Measurements from ENCODE around the gene PDSS2. TPM values are rescaled to one million over a fixed set of nuclear protein-coding genes. Genes with fewer than 3 reads are reported as not detected.
A peak's percentile ranks its signal among the peaks of the same experiment; 100 is the strongest.
"Not testable (repeated sequence)": the region's sequence is repeated elsewhere in the genome, so short reads cannot be mapped to it uniquely, and the experiment has no call there.

PDSS2 gene
- total RNA-seq, 1 donor: 10.2 TPM

DNA sequence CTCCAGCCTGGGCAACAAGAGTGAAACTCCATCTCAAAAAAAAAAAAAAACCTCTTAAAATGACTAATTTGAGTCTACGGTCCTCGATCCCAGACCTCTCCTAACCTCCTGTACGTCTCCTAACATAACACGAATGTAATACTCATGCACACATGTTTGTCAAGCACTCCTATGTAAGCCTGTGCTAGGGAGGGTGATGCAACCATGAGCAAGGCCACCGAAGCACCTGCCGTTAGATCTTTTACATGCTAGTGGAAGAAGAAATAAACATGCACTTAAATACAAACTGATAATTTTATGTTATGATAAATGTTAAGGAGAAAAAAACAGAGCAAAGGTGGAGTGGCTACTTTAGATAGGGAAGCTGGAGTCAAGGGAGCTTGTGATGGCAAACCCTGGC lies 271.7 kb downstream of the PDSS2 start:
- no peak for DNase-seq (ENCODE audit: low read depth in 2 of 3, low spot score in 2 of 3)

- DNase-seq (ENCODE audit: low read depth in 2 of 3, low spot score in 2 of 3): no peak
Measured at GRCh38 chr6:107186047-107186446, 273.3 kb downstream of the PDSS2 start.

GRCh38 chr6:107185391-107185970 lies 273.9 kb downstream of the PDSS2 start:
- DNase-seq (ENCODE audit: low read depth in 2 of 3, low spot score in 2 of 3): no peak

DNA sequence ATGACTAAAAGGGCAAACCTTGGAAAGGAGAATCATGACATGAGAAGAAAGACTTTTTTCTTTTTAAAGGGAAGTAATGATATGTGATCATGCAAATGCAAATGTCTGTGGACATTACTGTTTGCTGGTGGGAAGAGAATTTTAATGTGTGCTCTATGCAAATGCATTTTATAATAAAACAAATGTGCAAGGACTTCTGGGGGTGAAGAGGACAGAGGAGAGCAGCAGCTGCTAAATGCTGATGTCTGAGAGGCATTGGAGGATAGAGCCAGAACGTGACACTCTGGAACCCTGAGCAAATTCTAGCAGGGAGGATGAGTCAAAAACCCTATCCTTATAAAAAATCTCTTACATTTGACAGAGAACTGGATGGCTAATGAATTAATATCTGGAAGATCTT lies 274.9 kb downstream of the PDSS2 start:
- no peak for DNase-seq (ENCODE audit: low read depth in 2 of 3, low spot score in 2 of 3)

DNA sequence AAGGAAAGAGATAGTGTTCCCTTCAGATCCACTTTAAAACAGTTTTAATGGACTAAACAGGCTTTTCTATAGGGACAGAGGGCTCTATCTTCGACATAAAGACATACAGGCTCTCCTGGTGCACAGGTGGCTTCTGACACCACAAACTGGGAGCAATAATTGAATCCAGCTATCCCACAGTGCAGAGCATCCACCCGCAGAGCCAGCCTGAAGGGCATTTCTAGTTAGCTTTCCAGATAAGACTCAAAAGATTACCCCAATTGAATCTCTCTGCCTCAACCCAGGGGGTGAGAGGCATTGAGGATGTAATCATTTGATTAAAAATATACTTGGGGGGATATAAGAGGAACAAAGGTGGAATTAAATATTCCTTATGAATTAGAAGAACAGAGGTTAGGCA lies 279.3 kb downstream of the PDSS2 start:
- DNase-seq (ENCODE audit: low read depth in 2 of 3, low spot score in 2 of 3): no peak

- DNase-seq (ENCODE audit: low read depth in 2 of 3, low spot score in 2 of 3): peak in 1 of 3 donors; percentile 5
Measured at GRCh38 chr6:107179004-107179403, 280.4 kb downstream of the PDSS2 start.

DNA sequence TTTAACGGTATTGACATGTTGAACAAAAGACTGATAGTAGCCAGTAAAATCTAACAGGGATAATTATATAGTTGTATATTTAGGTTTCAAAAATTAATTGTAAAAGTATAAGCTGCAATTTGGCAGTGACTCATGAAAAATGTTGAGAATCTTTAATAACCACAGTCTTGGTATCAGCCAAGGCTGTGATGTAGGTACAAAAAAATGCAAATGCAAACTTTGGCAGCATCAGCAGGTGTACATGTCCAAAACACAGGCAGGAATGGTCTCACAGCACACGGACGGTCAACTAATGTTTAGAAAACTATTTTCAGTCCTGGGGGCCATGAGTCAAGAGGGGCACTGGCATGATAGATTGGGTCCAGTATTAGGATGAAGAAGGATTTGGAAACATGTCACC lies 285.6 kb downstream of the PDSS2 start:
- no peak for DNase-seq (ENCODE audit: low read depth in 2 of 3, low spot score in 2 of 3)

- no peak for DNase-seq (ENCODE audit: low read depth in 2 of 3, low spot score in 2 of 3)
Measured at GRCh38 chr6:107171513-107171912, 287.9 kb downstream of the PDSS2 start.

GRCh38 chr6:107164299-107164698 lies 295.1 kb downstream of the PDSS2 start:
- DNase-seq (ENCODE audit: low read depth in 2 of 3, low spot score in 2 of 3): not testable (repeated sequence)

DNA sequence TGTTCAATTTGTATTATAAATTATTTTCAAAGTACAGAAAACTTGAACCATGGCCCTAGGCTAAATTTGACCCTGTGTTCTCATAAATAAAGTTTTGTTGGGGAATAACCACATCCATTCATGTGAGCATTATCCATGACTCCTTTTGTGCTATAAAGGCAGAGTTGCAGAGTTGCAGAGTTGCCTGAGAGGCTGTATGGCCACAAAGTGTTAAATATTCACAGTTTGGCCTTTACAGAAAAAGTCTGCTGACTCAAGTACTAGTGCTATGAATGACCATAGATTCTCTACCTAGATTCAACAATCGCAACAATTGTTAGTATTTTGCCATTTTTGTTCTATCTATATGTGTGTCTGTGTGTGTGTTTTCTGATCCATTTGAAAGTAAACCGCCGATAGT lies 297.8 kb downstream of the PDSS2 start:
- no peak for DNase-seq (ENCODE audit: low read depth in 2 of 3, low spot score in 2 of 3)

DNA sequence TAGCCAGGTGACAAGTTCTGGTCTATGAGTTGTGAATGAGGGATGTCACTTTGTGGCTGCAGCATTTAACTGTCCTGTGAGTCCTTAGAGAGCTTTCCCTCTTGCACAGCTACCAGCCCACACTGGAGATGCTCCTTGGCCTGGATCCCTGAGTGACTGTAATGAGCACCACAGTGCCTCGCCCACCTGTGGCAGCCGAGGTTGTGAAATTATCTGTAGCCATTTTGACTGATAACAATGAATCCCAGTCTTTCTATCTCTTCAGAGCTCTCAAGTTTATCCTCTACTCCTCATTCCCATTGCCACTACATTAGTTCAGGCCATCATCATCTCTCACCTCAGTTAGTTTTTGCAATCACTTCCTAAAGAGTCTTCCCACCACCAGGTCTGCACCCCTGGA lies 302.7 kb downstream of the PDSS2 start:
- no peak for DNase-seq (ENCODE audit: low read depth in 2 of 3, low spot score in 2 of 3)

DNA sequence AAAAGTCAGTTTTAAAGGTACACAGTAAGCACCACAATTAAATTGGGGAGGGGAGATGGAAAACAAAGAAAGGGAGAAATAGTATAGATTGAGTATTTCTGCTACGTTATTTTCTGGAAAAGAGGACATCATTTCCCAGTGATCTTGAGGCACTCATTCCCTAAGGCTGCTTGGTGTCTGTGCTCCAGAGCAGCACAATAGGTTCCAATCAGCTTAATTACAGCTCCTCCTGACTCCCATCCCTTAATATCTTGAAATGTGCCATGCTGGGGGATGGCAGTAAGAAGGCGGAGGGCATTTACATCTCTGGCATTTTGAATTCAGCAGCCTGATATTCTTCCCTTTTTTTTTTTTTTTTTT lies 304.6 kb downstream of the PDSS2 start:
- no peak for DNase-seq (ENCODE audit: low read depth in 2 of 3, low spot score in 2 of 3)

DNA sequence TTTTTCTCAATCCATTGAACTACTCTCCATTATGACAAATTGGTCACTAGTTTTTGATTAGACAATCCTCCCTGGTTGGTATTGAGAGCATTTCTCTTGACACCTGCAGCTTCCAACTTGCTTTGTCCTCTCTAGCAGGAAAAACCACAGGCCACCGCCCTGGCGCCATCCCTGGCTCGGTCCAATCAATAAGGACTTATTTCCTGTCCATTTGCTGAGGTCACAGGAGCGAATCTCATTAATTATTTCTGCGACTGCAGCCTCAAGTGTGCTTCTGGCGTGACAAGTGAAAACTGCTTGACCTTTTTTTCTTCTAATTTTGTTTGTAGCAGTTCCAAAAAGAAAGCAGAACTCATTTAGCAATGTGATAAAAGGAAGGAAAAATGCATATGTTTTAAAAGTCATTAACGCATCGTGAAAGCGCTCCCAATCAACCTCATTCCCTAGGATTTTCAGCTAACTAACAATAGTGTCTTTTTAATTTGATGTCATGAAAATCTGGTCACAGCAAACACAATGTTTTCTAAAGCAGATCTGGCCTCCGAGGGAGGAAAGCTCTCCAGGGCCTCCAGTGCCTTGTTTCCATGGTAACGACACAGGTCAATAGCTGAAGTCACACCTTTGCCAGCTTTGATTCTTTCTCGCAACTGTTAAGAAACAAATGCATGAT lies 305.1 kb downstream of the PDSS2 start:
- DNase-seq (ENCODE audit: low read depth in 2 of 3, low spot score in 2 of 3): no peak

GRCh38 chr6:107152638-107153430 lies 306.5 kb downstream of the PDSS2 start:
- DNase-seq (ENCODE audit: low read depth in 2 of 3, low spot score in 2 of 3): no peak

GRCh38 chr6:107144666-107145065 lies 314.7 kb downstream of the PDSS2 start:
- DNase-seq (ENCODE audit: low read depth in 2 of 3, low spot score in 2 of 3): no peak

DNA sequence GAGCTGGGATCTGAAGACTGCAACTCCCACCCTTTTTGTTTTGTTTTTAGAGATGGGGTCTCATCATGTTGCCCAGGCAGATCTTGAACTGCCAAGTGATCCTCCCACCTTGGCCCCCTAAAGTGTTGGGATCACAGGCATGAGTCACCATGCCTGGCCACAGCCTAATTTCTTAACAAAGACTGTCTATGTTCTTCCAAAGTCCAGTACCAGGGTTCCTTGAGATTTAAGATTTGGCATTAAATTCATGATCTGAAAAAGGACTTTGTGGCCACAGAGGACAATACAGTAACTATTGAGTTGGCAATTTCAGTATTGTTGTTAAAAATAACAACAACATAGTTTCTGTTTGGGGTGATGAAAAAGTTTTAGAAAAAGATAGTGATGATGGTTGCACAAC lies 315.4 kb downstream of the PDSS2 start:
- DNase-seq (ENCODE audit: low read depth in 2 of 3, low spot score in 2 of 3): no peak

DNA sequence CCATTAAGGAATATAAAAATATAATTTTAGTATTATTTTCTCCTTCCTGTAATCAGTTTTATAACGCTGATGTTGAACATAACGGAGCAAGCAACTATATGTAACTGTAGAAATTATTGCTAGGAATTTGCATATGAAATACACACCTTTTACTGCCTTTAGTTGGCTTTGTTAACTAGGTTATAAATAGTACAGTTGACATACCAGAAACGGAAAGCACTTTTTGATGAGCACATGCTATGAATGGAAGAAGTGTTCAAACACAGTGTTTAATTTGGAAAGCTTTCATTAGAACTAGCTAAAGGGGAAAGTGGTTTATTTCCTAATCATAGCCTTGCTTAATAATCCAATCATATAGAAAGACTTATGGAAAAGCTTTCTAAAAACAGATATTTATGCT lies 318.8 kb downstream of the PDSS2 start:
- DNase-seq (ENCODE audit: low read depth in 2 of 3, low spot score in 2 of 3): no peak

GRCh38 chr6:107136324-107136723 lies 323.0 kb downstream of the PDSS2 start:
- DNase-seq (ENCODE audit: low read depth in 2 of 3, low spot score in 2 of 3): not testable (repeated sequence)

DNA sequence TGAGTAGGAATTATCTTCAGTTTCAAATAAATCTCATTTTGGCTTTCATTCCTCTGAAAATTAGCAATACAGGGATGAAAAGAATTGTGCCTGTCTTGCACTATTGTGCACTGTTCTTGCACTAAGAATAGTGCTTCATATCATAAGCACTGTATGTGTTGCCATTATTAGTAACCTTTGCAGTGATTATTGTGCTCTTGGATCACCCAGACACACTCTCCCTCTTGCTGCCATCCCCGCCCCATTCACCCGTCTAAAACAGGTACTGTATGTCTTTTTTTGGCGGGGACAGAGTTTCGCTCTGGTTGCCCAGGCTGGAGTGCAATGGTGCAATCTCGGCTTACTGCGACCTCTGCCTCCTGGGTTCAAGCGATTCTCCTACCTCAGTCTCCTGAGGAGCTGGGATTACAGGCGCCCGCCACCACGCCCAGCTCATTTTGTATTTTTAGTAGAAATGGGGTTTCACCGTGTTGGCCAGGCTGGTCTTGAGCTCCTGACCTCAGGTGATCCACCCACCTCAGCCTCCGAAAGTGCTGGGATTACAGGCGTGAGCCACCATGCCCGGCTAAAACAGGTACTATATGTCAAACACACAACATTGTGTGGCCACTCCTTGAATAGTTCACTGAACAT lies 324.2 kb downstream of the PDSS2 start:
- not testable (repeated sequence) for DNase-seq (ENCODE audit: low read depth in 2 of 3, low spot score in 2 of 3)

DNA sequence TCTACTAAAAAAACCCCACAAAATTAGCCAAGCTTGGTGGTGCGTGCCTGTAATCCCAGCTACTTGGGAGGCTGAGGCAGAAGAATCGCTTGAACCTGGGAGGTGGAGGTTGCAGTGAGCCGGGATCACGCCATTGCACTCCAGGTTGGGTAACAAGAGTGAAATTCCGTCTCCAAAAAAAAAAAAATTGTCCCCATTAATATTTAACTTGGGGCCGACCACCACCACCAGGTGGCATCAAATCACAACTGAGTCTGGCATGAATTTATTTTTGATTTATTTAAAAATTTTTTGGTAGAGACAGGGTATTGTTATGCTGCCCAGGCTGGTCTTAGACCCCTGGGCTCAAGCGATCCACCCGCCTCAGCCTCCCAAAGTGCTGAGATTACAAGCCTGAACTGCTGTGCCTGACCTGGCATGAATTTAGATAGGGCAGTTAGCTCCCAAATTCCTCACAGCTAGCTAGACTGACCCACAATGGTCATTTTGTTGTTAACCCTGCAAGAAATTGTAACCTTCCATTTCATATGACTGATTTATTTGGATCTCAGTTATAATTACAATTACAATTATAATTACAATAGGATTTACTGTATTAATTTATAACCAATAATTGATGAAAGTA lies 326.9 kb downstream of the PDSS2 start:
- DNase-seq (ENCODE audit: low read depth in 2 of 3, low spot score in 2 of 3): peak in 2 of 3 donors; percentile 36 to 65

- DNase-seq (ENCODE audit: low read depth in 2 of 3, low spot score in 2 of 3): no peak
Measured at GRCh38 chr6:107129370-107129925, 329.9 kb downstream of the PDSS2 start.
